Central memory CD8-positive, alpha-beta T cell (primary cell): Measurements from ENCODE around the gene C14orf39.
A peak's percentile ranks its signal among the peaks of the same experiment; 100 is the strongest.
"Not testable (repeated sequence)": the region's sequence is repeated elsewhere in the genome, so short reads cannot be mapped to it uniquely, and the experiment has no call there.

Experiments
- ATAC-seq: fragments of 150-1000 bp; cut with Tn5 transposase; replicated peaks from 2 replicates; pipeline ENCODE4 v1.10.0; 2022; ENCODE audit warnings: mild to moderate bottlenecking, moderate FRiP score, moderate number of reproducible peaks; ENCODE audit not compliant: poor library complexity, severe bottlenecking; ENCODE audit errors: extremely low read depth
- DNase-seq, 2 donors: peaks; one replicate each; pipeline ENCODE4 v3.0.0; 2021; ENCODE audit warnings: low spot score in 2 of 2
- H3K27ac Mint-ChIP-seq: one replicate; pipeline ENCODE4 v1.8.0; 2022; ENCODE audit warnings: low read depth, mild to moderate bottlenecking, moderate library complexity, mixed read lengths
- H3K27me3 Mint-ChIP-seq: one replicate; pipeline ENCODE4 v1.8.0; 2022; ENCODE audit warnings: mixed read lengths
- H3K36me3 Mint-ChIP-seq: one replicate; pipeline ENCODE4 v1.8.0; 2022; ENCODE audit warnings: mild to moderate bottlenecking, moderate library complexity, mixed read lengths; ENCODE audit not compliant: insufficient read depth
- H3K4me1 Mint-ChIP-seq: one replicate; pipeline ENCODE4 v1.8.0; 2022; ENCODE audit warnings: mixed read lengths
- H3K4me3 Mint-ChIP-seq: one replicate; pipeline ENCODE4 v1.8.0; 2022; ENCODE audit warnings: mild to moderate bottlenecking, moderate library complexity, mixed read lengths
- H3K9me3 Mint-ChIP-seq: one replicate; pipeline ENCODE4 v1.8.0; 2022; ENCODE audit warnings: mixed read lengths

C14orf39 gene

GRCh38 chr14:60480248-60480647, 5.6 kb downstream of the C14orf39 start:
- H3K36me3 Mint-ChIP-seq, DNase-seq, H3K27ac Mint-ChIP-seq, H3K4me1 Mint-ChIP-seq, H3K4me3 Mint-ChIP-seq, H3K9me3 Mint-ChIP-seq, ATAC-seq: not testable (repeated sequence)
- peaks cover 46% of the 10 kb centered on the region for H3K27me3 Mint-ChIP-seq

DNA sequence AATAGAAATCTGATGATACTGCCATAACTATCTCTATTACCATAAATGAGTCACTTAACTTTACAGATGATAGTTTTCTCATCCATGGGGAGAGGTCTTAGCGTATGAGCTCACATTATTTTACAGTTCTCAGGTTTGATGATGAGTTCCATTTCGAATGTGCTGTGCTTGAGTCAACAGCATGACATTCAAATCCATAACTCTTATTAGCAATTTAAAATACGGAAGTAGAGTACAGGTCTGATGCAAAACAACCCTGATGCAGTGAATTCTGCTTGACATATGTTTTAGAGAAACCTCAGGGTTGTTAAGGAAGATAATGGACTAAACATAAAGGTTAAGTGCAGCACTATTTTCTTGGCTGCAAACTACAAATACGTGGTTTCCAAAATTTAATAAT, 30.0 kb downstream of the C14orf39 start:
- ATAC-seq (no peak), DNase-seq (no peak)
- H3K27ac Mint-ChIP-seq, result no peak overlapping the region
- no peak overlapping the region for H3K4me3 Mint-ChIP-seq
- no peaks in the 10 kb centered on the region for H3K9me3 Mint-ChIP-seq
- H3K27me3 Mint-ChIP-seq, result no peaks in the 10 kb centered on the region
- H3K36me3 Mint-ChIP-seq, result no peaks in the 10 kb centered on the region
- no peaks in the 10 kb centered on the region for H3K4me1 Mint-ChIP-seq

DNA sequence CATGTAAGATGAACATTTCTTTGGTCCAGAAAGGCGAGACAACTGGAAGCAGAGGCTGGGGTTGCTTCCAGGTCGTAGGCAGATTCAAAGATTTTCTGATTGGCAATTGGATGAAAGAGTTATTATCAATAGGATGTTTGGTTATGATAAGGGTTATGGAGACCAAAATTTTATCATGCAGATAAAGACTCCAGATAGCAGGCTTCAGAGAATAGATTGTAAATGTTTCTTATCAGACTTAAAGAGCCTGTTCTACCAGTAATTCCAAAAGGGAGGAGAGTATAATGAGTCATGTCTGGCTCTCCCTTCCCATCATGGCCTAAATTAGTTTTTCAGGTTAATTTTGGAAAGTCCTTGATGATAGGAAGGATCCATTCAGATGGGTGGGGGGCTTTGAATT, 55.6 kb downstream of the C14orf39 start:
- H3K27me3 Mint-ChIP-seq, result no peaks in the 10 kb centered on the region
- no peak overlapping the region for H3K4me3 Mint-ChIP-seq
- H3K4me1 Mint-ChIP-seq, result no peaks in the 10 kb centered on the region
- ATAC-seq (no peak), DNase-seq (no peak)
- no peak overlapping the region for H3K27ac Mint-ChIP-seq
- H3K9me3 Mint-ChIP-seq, result peaks cover 5% of the 10 kb centered on the region
- H3K36me3 Mint-ChIP-seq, result peaks cover under 1% of the 10 kb centered on the region

- Mint-ChIP-seq H3K4me1 (no peaks in the 10 kb centered on the region), H3K27ac (no peak overlapping the region), H3K4me3 (no peak overlapping the region), H3K36me3 (no peaks in the 10 kb centered on the region), H3K9me3 (no peaks in the 10 kb centered on the region), H3K27me3 (no peaks in the 10 kb centered on the region)
- no peak for DNase-seq
- ATAC-seq, result no peak
Observed at GRCh38 chr14:60420050-60420449, 65.8 kb downstream of the C14orf39 start.

GRCh38 chr14:60397550-60397949, 88.3 kb downstream of the C14orf39 start:
- peaks cover 26% of the 10 kb centered on the region for H3K27me3 Mint-ChIP-seq
- not testable (repeated sequence) for H3K9me3 Mint-ChIP-seq, H3K4me1 Mint-ChIP-seq, H3K4me3 Mint-ChIP-seq, H3K36me3 Mint-ChIP-seq, DNase-seq, H3K27ac Mint-ChIP-seq
- peak; percentile 62 for ATAC-seq

- DNase-seq (no peak), ATAC-seq (no peak)
- Mint-ChIP-seq H3K36me3 (no peaks in the 10 kb centered on the region), H3K9me3 (no peaks in the 10 kb centered on the region), H3K4me1 (no peaks in the 10 kb centered on the region), H3K27me3 (peaks cover 26% of the 10 kb centered on the region), H3K4me3 (no peak overlapping the region), H3K27ac (no peak overlapping the region)
Observed at GRCh38 chr14:60396718-60397343, 89.0 kb downstream of the C14orf39 start.
